Right atrium auricular region (tissue), 2 donors: Measurements from ENCODE around the gene CAP2. TPM values are rescaled to one million over a fixed set of nuclear protein-coding genes. Genes with fewer than 3 reads are reported as not detected.

ENCODE experiments used
- DNase-seq: peaks from one replicate; pipeline ENCODE4 v3.0.0-alpha.2; 2019; ENCODE audit warnings: low spot score
- H3K27ac ChIP-seq, 2 donors: fragments of 200-600 bp; sonication (generic); 1 replicate in 1 of 2; 2 replicates in 1 of 2; pipeline ENCODE4 v1.5.1; 2016 to 2019
- H3K27me3 ChIP-seq, 2 donors: fragments of 200-600 bp; sonication (generic); one replicate each; pipeline versions ENCODE4 v1.5.1 to v1.6.0; 2017 to 2019
- H3K36me3 ChIP-seq: fragments of 200-600 bp; sonication (generic); one replicate; pipeline ENCODE4 v1.5.1; 2016
- H3K4me1 ChIP-seq, 2 donors: fragments of 200-600 bp; sonication (generic); one replicate each; pipeline versions ENCODE4 v1.5.1 to v1.6.0; 2017 to 2019
- H3K4me3 ChIP-seq, 2 donors: fragments of 200-600 bp; sonication (generic); 1 replicate in 1 of 2; 2 replicates in 1 of 2; pipeline ENCODE4 v1.5.1; 2017 to 2019; ENCODE audit warnings: mild to moderate bottlenecking in 1 of 2, moderate library complexity in 1 of 2
- H3K9me3 ChIP-seq, 2 donors: fragments of 200-600 bp; sonication (generic); one replicate each; pipeline ENCODE4 v1.5.1; 2019
- total RNA-seq, 2 donors: library from RNA; depleted of rRNA; stranded (reverse); fragments of >200 nt; gene quantifications; one replicate each; pipeline ENCODE4 v1.1.0, GENCODE V29; 2016
- TF ChIP-seq, protein P1 (sequence below), 2 donors: fragments of 200-600 bp; sonication (generic); IDR thresholded peaks; one replicate each; pipeline ENCODE4 v1.5.1; 2019; ENCODE audit warnings: antibody characterized with exemption in 2 of 2

CAP2 gene
- total RNA-seq, 2 donors from 2014 or later: 59.9 to 63.6 TPM

DNA sequence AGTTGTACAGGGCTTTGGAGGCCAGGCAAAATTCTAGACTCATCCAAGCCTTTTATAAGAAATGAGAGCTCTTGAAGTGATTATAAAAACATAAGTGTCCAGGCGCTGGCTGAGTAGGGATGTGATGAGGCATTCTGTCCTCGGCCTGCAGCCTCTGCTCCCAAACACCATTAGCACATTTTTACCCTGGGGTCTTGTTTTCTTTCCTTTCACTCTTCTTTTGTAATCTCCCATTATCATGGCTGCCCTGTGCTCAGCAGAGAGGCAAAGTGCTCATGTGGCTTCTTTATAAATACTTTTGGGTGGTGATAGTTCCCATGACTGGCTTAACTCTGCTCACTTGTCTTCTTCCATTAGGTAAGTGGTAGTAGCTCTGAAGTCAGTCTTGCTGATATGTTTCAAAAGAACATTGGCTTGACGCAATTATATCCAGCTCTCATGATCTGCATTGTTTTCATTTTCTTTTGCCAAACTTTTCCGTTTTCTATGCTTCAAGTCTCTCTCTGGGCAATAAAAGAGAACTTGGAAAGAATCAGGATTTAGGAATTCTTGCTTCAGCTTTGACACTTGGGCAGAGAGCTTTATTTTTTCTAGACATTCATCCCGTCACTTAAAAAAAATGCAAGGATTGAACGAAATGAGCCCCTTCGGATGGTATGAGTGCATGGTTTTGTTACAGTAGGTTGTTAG, 61.1 kb downstream of the CAP2 start:
- no peak for DNase-seq
- Histone ChIP-seq H3K27me3 (no peaks in the 10 kb centered on the region), H3K4me1 (no peaks in the 10 kb centered on the region), H3K4me3 (no peak overlapping the region), H3K36me3 (no peaks in the 10 kb centered on the region), H3K27ac (no peak overlapping the region), H3K9me3 (no peaks in the 10 kb centered on the region)
- TF ChIP-seq, protein P1, sequence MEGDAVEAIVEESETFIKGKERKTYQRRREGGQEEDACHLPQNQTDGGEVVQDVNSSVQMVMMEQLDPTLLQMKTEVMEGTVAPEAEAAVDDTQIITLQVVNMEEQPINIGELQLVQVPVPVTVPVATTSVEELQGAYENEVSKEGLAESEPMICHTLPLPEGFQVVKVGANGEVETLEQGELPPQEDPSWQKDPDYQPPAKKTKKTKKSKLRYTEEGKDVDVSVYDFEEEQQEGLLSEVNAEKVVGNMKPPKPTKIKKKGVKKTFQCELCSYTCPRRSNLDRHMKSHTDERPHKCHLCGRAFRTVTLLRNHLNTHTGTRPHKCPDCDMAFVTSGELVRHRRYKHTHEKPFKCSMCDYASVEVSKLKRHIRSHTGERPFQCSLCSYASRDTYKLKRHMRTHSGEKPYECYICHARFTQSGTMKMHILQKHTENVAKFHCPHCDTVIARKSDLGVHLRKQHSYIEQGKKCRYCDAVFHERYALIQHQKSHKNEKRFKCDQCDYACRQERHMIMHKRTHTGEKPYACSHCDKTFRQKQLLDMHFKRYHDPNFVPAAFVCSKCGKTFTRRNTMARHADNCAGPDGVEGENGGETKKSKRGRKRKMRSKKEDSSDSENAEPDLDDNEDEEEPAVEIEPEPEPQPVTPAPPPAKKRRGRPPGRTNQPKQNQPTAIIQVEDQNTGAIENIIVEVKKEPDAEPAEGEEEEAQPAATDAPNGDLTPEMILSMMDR (IDR thresholded peaks at IDR 0.05): no peak

DNA sequence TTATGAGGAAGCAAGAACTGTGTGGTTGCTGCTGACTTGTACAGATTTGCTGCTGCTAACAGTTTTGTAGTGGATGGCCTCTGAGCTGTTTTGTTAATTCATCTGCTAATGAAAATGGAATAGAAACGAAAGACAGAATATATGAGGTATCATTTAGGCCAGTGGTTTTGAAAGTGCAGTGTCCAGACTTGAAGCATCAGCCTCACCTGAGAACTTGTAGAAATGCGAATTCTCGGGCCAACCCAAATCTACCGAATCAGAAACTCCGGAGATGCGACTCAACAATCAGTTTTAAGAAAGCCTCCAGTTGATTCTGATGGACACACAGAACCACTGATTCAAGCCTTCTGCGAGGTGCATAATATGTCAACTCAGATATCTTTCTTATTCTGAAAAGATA, 62.5 kb downstream of the CAP2 start:
- Histone ChIP-seq H3K27me3 (no peaks in the 10 kb centered on the region), H3K4me3 (no peak overlapping the region), H3K9me3 (no peaks in the 10 kb centered on the region), H3K4me1 (no peaks in the 10 kb centered on the region), H3K36me3 (no peaks in the 10 kb centered on the region), H3K27ac (no peak overlapping the region)
- TF ChIP-seq, protein P1 (IDR thresholded peaks at IDR 0.05): no peak
- no peak for DNase-seq

DNA sequence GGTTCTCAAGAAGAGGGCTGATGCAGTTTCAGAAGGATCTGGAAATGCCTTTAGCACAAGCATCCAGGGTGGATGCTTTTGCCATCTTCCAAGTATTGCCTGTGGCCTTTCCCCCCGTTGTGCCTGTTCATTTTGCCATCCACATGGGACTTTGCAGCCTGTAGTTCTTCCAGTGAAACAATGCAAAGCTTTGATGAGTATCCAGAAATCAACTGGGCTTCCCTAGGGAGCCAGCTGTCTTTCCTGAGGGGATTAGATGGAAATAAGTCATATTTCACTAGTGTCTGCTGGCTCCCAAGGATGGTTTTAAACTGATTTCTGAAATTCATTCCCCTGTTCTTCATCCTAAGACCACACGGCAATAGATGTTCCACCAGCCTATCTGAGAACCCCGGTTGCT, 63.3 kb downstream of the CAP2 start:
- H3K9me3 ChIP-seq: no peaks in the 10 kb centered on the region
- TF ChIP-seq, protein P1 (IDR thresholded peaks at IDR 0.05): no peak
- DNase-seq: no peak
- no peaks in the 10 kb centered on the region for H3K36me3 ChIP-seq
- H3K27me3 ChIP-seq: no peaks in the 10 kb centered on the region
- no peak overlapping the region for H3K4me3 ChIP-seq
- H3K4me1 ChIP-seq: no peaks in the 10 kb centered on the region
- H3K27ac ChIP-seq: no peak overlapping the region

DNA sequence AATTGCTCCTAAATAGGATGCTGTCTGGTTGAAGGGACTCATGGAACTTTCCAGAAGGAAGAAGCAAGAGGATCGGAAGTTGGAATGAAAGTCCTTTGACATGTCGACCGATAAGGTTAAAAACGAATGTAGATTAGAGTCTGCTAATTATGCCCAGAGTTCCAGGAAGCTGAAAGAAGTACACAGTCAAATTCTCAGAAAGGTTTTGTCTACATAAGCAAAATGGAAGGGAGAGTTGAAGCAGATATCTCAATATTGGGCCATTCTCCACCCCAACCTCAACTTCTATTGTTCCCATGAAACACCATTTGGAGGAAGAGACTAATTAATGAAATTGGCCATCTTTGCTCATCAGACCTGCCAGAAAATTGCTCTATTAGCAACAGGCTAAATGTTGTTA, 64.0 kb downstream of the CAP2 start:
- H3K4me1 ChIP-seq: no peaks in the 10 kb centered on the region

DNA sequence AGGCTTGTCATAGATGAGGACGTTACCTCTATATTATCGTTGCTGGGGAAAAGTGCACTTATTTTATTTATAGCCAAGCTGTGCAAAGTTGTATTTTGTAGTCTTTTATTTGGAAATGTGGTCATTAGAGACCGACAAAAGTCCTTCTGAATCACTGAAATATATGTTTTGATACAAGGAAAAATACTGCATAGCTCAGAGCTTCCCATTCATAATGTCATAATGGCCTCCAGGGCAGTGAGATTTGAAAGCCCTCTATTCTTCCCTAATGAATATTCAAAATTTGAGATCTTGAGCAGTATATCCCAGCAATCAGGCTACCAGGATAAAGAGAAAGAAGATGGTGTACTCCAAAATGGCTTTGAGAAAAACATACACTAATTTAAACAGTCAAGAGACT, 64.6 kb downstream of the CAP2 start:
- no peaks in the 10 kb centered on the region for H3K4me1 ChIP-seq
- H3K4me3 ChIP-seq: no peak overlapping the region
- no peak overlapping the region for H3K27ac ChIP-seq
- no peaks in the 10 kb centered on the region for H3K36me3 ChIP-seq
- DNase-seq: no peak
- no peaks in the 10 kb centered on the region for H3K9me3 ChIP-seq
- no peaks in the 10 kb centered on the region for H3K27me3 ChIP-seq
- TF ChIP-seq, protein P1 (IDR thresholded peaks at IDR 0.05): no peak

More for the DNA sequence above, 64.0 kb downstream of the CAP2 start:
- Histone ChIP-seq H3K36me3 (no peaks in the 10 kb centered on the region), H3K27me3 (no peaks in the 10 kb centered on the region), H3K27ac (no peak overlapping the region), H3K4me3 (no peak overlapping the region), H3K9me3 (no peaks in the 10 kb centered on the region)
- TF ChIP-seq, protein P1 (IDR thresholded peaks at IDR 0.05): no peak
- no peak for DNase-seq

DNA sequence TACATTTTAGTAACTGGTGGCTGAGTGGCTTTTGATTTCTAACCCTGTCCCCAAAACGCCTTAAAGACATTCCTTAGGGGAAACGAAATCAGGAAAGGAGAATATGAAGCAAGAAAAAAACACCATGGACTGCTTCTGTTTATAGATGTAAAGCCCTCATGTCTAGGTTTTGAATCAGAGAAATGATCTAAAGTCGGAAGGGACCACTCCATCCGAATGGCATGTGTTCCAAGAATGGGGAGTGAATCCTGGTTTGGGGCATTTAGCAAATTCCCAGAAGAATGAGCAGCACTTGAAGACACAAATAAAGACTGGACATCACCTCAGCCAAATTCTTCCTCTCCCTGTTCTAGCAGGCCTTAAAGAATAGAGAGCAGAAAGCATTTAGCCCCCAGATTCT, 65.6 kb downstream of the CAP2 start:
- Histone ChIP-seq H3K4me1 (no peaks in the 10 kb centered on the region), H3K9me3 (no peaks in the 10 kb centered on the region), H3K27me3 (no peaks in the 10 kb centered on the region), H3K36me3 (no peaks in the 10 kb centered on the region), H3K27ac (no peak overlapping the region), H3K4me3 (no peak overlapping the region)
- DNase-seq: no peak
- TF ChIP-seq, protein P1 (IDR thresholded peaks at IDR 0.05): no peak
